GM18499 (cell line): Measurements from ENCODE around the gene DFFB.

Experiments
- ATAC-seq: cut with Tn5 transposase; IDR thresholded peaks from one replicate; pipeline ENCODE4 v1.9.1; 2021; ENCODE audit warnings: moderate number of reproducible peaks; ENCODE audit not compliant: insufficient read depth, unreplicated experiment

DFFB gene

DNA sequence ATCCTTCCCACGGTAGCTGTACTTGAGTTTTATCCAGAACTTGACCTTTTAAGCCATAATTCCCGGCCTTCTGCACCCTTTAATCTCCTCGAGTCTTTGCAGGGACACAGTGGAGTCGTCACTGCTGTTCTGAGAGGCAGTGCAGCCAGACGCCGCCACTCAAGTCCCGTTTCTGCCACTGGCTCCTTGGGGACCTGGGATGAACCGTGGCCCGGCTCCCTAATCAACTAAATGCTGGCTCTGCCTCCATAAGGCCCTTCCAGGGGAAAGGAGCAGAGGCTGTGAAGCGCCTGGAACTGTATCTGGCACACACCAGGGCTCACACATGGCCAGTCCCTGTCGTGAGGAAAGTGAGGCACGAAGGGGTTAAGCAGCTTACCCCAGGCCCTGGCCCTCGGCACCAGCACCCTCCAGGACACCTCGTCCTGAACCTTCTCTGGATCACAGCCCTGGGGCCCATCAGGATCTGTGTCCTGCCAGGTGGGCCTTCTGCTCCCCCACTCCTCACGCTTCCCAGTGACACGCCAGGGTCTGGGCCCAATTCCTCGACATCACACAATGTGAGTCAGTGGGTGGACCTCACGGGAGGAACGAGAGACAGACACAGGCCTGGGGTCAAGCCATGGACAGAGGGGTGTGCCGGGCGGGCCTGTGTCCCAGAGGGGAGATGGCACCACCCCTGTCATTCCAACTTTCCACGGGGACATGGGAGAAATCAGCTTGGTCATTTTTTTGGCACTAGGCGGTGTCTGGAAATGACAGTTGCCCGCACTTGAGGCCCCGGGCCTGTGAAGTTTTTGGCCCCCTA is 66.3 kb downstream of the DFFB start:
- no peak for ATAC-seq

- ATAC-seq = no peak
Measured at GRCh38 chr1:3924186-3924824, 67.0 kb downstream of the DFFB start.

DNA sequence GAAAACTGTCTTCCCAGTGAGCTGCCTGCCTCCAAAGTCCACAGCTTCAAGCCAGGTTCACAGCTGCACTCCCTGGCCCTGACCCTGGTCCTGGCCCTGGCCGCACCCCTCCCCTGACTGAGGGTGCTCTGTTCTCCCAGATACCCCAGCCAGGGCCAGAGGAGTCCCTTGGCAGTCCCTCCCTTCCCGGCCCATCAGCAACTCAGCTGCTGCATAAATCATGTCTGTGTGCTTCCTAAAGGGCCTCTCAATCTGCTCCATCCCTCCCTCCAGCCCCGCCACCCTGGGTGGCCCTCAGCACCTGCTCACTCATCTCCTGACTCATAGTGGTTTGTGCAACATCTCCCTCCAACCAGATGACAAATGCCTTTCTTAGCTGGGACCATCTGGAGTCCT is 67.5 kb downstream of the DFFB start:
- no peak for ATAC-seq

- ATAC-seq = no peak
Measured at GRCh38 chr1:3925256-3925655, 68.0 kb downstream of the DFFB start.

GRCh38 chr1:3925762-3926161 is 68.5 kb downstream of the DFFB start:
- no peak for ATAC-seq

DNA sequence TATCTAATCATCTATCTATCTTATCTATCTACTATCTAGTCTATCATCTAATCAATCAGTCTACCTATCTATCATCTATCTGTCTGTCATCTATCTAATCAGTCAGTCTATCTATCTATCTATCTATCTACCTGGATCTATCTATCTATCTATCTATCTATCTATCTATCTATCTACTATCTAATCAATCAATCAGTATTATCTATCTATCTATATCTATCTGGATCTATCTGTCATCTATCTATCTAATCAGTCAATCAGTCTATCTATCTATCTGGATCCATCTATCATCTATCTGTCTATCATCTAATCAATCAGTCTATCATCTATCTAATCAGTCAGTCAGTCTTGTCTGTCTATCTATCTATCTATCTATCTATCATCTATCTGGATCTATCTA is 69.7 kb downstream of the DFFB start:
- no peak for ATAC-seq

DNA sequence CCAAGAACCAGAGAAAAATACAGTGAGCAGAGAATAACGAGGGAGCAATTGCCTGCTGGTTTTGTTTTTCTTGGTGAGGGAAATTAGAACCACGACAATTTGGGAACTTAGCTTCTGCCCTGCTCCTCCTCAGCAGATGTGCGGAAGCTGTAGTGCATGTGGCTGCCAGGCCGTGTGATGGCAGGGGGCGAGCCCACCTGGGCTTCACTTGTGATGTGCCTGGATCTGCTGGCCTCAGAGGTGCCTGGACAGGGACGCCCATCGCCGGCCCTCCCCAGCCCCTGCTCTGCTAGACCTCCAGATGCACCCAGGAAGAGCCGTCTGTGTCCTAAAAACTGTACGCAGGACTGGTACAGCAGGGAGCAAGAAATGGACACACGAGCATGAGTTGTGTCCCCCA is 71.3 kb downstream of the DFFB start:
- no peak for ATAC-seq

GRCh38 chr1:3929126-3929525 is 71.8 kb downstream of the DFFB start:
- ATAC-seq = no peak

DNA sequence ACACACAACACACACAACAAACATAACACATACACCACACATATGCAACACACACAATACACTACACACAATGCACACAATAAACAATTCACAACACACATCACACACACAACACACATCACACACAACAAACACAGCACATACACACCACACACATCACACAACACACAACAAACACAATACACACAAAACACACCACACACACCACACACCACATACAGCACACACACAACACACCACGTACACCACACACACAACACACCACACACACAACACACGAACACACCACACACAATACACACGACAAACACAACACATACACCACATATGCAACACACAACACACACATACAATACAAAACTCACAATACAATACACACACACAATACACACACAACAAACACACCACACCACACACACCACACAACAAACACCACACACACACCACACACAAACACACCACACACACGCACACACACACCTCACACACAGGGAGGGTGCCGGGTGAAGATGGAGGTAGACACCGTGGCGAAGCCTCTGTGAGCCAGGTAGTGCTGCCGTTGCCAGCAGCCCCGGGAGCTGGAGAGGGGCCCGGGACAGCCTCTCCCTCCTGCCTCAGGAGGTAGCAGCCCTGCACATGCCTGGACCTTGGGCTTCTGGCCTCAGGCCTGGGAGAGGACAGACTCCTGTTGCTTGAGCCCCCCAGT is 73.2 kb downstream of the DFFB start:
- no peak for ATAC-seq

DNA sequence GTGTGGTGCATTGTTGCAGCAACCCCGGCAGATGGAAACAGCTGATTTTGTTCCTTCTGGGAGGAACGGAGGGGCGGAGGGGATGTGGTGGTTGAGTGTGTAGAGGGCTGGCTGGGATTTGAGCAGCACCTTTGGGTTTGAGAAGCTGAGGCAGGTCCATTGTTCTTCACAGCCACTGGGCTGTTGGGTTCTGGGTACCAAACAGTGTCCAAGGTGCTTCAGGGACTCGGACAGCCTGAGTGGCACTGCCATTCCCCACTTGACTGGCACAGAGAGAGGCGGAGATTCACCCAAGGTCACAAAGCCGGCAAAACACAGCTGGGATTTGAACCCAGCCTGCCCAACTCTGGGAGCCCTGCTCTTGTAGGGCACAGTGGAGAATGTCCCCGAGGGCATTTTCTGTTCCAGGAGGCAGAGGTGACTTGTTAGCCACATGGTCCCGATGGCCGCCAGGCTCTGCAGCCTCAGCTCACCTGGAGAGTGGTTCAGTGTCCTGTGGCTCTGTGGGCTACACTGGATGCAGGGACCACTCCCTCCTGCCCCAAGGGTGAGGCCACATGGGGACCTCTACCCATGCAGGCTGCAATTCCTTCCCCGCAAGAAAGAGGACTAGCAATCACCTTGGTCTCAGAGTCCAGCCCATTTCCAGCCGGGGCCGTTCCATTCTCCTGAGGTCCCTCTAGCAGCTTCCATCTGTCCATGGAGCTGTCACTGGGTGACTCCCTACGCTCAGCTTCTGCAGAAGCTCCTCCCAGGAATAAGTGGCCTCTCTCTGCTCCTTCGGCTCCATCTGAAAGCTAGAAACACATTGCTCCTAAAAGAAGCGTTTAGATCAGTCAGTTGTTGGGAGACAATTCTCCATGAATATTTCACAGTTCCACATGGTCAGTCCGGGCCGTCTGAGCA is 74.0 kb downstream of the DFFB start:
- ATAC-seq = no peak

- ATAC-seq = no peak
Measured at GRCh38 chr1:3932156-3932919, 75.1 kb downstream of the DFFB start.
